GM18907 (cell line): ENCODE data around the gene NPTXR.

Experiments
- ATAC-seq: cut with Tn5 transposase; IDR thresholded peaks from one replicate; pipeline ENCODE4 v1.9.1; 2021; ENCODE audit warnings: mild to moderate bottlenecking, moderate library complexity; ENCODE audit not compliant: unreplicated experiment

NPTXR gene

DNA sequence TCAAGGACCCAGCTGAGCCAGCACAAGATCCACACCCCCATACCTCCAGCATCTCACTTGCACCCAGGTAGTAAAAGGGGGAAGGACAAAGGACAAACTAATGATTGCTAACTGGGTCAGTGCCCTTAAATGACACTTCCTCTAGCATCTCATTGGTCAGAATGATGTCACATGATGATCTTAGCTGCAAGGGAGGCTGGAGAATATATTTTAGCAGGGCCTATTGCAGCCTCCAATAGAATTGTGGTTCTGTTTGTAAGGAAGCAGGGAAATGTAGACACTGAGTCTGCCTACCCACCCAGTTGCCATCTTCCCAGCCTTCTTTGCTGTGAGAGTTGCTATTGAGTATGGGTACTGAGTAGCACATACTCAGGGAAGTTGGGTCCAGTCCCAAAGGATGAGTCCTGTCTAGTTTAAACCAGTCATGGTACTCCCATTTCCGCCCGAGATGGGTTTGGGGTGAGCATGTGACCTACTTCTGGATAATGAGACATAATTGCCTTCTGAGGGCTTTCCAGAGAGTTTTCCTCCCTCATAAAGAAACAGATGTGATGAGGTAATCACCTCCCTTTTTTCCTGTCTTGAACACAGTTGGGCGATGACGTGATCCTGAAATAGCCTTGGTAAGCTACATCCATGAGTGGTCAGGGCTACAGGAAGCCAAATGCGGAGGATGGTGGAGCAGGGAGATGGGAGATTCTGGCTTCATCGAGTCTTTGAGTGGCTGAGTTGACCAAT lies 44.4 kb downstream of the NPTXR start:
- no peak for ATAC-seq

DNA sequence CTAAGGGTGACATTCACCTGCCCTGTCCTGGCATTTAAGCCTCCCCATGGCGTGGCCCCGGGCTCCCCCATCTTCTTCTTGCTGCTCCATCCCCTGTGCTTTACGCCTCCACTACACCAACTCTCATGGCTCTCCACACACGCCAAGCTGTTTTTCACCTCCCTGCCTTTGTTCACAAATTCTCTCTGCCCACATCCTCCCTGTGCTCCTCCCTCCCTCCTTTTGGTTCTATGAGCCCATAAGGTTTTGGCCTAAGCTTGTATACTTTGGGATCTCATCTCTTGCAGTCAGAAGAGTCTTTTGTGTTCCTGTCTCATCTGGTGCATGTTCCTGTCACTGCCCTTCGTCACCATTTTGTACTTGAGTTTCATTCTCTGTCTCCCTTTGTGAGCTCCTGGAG lies 45.3 kb downstream of the NPTXR start:
- ATAC-seq: no peak

DNA sequence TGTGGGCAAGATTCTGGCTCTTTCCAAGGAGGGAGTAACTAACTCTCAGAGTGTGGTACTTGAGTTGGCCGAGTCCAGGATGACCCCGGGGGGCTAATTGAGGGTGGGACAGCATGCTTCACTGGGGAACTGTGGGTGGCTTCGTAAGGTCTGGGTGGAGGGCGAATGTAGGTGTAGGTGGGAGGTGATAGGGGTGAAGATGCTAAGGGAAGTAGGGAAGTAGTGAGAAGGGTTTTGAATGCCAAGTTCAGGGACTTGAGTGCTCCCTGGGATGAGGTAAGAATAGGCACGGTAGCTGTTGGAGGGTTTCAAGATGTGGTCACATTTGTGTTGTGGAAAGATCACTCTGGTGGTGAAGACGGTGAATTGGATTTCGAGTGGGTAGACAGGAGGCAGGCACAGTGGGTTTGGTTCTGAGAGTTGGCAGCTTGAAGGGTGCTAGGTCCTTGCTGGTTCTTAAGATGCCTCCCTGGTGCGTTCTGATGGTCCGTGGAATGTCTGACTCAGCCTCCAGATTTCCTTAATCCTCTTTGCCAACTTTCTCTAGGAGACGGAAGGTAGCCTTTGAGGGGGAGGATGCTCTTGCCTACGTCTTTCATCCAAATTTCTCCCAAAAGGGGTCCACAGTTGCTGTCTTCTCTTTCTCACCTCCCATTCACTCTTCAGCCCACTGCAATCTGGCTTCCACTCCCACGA lies 47.4 kb downstream of the NPTXR start:
- ATAC-seq: no peak

DNA sequence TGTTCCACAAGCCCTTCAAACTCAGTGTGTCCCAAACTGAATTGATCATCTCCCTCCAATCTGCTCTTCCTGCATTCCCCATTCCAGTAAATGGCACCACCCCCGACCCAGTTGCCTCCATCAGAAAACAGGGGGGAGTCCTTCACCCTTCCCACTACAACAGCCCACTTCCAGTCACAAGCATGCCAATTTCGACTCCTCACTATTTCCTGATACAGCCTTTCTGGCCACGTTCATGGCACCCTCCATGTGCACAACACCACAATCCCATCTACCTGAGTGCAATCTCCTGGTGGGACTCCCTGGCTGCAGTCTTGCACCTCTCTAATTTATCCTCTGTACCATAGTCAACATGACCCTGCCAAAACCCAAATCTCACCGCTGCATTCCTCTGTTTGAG lies 48.3 kb downstream of the NPTXR start:
- ATAC-seq: no peak

DNA sequence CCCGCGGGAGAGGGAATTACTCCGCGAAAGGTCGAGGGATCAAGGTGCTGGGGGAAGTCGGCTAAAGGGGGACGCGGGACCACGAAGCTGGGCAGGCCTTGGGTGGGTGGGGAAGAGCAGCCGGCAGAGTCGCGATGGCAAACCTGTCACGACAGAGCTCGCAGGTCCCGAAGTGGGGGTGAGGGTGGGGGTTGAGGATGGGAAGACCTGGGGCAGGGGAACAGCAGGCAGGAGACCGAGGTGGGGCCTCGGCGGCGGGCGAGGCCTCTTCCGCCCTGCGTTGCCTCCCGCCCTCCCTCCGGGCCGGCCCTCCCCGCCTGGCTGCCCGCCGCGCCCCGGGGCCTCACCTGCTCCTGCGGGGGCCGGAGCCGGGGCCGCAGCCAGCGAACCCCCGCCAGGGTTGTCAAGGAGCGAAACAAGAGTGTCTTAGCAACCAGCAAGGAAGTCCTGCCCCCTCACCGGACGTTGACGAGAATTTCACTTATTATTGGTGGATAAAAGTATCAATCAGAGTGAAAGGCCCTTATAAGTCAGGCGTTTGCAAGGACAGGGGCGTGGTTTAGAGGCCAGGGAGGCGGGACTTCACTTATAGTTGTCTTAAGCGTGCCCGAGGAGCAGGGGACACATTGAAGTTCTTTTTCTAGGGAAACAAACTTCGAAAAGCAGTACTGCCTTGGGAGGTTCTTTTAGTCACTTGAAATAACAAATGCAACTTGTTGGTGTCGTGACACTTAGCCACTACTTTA lies 49.9 kb downstream of the NPTXR start, which contains the start of gene DNAL4:
TSS of gene DNAL4 (minus strand) at position 423 of the 746 bp plus-strand sequence. CDS start 11,412 bp downstream, outside the sequence.
- ATAC-seq: peak; percentile 96

DNA sequence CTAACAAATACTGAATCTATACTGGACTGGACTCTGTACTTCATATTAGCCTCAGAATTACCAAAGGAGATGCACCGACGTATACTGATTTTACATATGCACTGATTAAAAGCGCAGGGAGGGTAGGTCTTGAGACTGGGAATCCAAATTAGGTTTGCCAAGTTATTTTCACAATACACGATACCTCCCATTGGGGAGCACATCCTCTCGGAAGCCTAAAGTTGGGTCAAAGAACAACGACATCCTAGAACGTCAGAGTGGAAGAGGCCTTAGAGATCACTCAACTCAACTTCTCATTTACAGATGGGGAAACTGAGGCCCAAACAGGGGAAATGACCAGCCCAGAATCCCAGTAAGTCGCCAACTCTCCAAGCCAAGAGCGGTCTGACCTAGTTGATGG lies 50.5 kb downstream of the NPTXR start:
- no peak for ATAC-seq

DNA sequence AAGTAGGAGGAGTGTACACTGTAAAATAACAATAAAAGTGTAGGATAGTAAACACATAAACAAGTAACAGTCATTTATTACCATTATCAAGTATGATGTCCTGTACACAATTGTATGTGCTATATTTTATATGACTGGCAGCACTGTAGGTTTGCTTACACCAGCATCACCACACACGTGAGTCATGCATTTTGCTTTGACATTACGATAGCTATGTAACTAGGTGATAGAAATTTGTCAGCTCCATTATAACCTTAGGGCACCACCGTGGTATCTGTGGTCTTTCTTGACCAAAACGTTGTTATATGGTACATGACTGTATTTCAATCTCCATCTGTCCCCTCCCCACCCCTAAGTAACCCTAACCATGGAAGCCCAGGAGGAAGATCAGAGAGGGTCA lies 51.0 kb downstream of the NPTXR start:
- no peak for ATAC-seq

DNA sequence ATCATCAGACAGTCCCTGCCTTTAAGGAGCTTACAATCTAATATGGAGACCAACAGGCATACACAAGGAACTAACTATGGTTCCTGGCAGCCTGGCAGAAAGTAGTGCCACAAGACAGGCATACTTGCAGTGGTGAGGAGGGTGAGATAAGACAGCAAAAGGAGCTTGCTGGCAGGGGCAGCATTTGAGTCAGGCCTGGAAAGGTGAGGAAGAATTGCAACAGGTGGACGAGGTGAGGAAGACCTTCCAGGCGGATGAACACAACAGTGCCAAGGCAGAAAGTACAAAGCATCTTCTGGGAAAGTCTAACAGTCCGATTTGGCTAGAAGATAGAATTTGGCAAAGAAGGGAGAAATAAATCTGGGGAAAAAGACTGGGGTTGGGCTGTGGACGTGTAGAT lies 54.2 kb downstream of the NPTXR start:
- no peak for ATAC-seq

DNA sequence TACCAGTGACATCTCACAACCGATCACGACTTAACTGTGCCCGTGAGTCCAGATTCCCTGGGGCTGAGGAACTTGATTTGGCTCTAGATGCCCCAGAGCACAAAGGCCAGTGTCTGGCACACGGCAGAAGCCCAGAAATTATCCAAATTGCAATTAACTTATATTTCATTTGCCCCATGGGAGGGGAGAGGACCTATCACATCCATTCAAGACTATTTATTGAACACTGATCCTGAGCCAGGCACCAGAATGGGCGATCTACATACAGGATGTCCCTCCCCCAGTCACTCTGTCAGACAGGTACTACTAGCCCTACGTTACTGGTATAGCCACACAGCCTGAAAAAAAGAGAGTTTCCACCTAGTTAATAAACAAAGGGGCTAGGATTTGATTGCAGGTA lies 55.0 kb downstream of the NPTXR start:
- ATAC-seq: no peak

DNA sequence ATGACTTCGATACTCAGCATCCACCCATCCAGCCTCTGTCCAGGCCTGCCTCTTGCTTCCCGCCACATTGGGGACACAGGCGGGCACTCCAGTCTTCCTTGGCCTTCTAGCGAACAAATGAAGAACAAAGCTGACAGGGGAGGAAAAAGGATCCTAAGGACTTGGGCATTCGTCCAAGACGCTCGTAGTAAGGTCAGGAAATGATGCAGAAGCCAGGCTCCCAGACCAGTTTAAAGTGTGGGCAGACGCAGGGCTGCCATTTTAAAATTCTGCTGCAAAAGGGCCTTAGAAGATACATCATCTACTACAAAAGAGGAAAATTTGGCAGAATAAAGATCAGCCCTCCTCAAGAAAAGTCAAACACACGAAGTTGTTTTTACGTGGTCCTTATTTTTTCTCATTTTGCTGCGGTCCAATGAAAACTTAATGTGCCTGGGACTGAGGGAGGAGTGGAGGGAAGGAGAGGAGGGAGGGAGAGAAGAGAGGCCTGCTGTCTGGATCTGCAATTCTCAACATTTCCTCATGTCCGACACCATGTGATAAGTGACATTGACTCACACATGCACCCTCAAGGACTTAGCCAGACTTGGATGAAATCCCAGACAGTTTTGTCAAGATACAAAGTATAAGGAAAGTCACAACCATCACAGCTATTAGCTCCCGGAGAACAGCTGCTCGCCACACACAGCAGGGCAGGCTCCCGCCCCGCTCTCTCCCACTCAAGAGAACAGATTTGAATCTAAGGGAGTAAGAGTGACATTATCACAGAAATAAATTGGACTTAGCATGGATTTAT lies 55.6 kb downstream of the NPTXR start:
- ATAC-seq: no peak

DNA sequence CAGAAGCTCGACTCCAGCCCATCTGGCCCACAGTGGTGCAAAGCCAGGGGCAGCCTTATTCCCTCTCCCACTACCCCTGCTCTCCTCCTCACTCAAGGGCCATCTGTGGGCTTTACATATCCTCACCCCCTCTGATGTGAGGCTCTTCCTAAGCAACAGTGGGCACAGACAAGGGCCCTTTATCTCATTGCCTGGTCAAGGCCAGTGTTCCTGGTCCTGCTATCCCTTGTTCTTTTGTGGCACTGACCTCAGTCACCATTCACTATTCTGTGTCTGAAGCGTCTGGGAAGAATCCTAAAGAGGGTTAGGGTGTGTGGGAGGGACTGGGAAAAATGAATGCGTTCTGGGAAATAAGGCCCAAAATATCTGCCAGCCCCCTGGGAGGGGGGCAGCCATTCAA lies 57.2 kb downstream of the NPTXR start:
- ATAC-seq: no peak

DNA sequence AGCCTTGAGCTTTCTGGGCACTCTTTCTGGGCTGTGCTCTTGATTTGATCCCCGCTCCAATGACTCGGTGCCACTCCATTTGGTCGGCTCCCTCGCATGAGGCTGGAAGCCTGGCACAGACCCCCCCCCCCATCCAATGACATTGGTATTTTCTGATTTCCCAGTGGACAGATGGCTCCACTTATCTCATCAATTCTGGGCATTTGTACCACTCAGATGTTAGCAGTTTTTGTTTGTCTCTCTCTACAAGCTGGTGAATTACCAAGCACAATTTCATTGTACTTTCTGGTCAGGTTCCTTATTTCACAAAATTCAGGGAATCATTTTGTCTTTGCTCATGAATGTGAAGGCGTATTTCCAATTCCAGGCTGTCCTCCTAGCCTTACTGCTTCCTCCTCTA lies 59.0 kb downstream of the NPTXR start:
- no peak for ATAC-seq

DNA sequence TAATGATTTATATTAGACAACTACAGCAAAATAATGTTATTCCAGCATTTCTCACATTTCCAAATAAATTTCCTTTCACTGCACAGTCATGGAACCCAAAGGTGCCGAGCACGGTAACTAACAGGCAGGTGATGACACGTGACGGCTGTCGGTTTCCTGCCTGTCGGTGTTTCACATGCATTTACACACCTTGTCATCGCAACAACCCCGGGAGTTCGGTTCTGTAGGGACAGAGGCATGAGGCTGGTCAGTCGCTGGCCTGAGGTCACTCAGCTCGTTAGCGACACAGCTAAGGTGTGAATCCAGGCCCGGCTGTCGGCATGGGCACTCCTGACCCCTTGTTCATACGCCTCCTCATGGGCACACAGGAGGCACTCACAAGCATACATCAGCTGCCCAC lies 59.8 kb downstream of the NPTXR start:
- ATAC-seq: no peak

DNA sequence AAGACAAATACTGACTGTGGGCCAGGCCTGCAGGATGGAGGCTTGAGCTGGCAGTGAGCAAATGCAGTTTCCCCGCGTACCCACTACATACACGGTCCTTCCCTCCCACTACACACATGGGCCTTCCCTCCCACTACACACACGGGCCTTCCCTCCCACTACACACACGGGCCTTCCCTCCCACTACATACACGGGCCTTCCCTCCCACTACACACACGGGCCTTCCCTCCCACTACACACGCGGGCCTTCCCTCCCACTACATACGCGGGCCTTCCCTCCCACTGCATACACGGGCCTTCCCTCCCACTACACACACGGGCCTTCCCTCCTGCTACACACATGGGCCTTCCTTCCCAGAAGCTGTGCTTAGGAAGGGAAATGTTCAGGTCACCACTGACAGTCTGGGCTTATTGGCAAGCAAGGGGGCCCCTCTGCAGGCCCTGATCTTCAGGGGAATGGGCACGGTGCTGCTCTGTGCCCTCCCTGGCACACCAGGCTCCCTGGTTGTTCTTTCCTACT lies 60.7 kb downstream of the NPTXR start:
- ATAC-seq: no peak

DNA sequence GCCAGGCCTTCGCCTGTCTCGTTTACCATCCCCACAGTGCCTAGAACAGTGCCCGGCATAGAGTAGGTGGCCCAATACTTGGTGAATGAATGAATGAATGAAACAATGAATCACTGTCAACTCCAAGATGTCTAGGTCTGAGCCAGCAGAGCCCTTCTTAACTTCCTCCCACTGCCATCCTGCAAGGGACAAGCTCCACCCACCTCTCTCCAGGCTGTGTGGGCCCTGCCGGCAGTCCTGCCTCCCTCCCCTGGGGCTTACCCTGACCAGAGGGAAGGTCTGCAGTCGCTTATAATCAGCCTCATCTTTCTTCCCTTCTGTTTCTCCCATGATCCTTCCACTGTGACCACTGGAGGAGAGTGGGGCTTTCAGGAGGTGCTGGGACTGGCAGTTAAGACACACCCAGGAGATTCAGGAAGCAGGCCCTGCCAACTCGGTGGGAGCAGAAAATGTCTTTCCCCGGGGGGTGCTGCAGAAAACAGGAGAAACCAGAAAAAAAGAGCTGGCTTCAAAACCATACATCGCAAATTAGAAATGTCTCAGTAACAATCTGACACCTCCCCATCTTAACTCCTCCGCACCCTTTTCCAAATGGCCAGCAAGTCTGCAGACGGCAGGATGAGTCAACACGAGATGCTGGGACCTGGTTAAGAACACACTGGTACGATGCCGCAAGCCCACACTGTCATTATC lies 61.3 kb downstream of the NPTXR start:
- ATAC-seq: no peak

DNA sequence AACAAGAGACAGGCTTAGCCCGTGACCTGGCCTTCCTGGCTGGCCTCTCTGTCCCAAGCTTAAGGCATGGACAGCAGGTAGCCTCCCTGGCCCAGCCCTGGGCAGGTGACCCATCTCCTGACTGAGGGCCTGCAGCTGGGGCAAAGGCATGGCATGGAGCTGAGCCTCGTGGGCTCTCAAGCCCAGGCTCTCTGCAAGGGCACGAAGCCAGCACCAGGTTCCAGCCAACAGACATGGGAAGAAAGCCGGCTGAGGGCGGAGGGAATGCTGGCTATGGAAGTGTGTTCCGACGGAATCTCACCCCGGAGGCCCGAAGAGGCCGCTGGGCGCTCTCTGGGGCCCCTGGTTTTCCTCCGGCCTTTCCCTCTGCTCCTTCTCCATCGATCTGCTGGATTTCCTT lies 62.8 kb downstream of the NPTXR start:
- ATAC-seq: no peak

DNA sequence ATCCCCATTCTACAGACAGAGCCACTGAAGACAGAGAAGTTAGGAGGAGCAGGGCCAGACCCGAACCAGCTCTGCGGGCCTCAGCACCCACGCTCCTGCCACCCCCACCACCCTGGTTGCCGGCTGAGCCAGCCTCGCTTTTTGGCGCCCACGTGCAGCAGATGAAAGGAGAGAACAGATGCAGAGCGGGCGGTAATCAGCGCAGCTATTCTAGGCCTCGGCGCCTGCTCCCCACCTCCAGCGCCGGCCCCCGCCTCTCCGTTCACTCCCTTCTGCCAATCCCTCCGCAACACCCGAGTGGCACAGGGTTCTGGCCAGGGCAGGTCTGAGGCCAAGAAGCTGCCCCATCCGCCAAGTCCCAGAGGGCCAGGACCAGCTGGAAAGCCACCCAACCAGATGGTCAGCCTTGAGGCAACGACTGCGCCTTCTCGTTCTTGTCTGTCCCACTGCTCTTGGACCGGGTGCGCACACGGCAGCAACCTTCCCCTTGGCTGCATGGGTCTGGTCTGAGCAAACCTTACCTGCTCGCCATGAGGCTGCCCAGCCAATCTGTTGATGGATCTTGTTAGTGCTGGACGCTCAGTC lies 66.6 kb downstream of the NPTXR start:
- ATAC-seq: no peak

DNA sequence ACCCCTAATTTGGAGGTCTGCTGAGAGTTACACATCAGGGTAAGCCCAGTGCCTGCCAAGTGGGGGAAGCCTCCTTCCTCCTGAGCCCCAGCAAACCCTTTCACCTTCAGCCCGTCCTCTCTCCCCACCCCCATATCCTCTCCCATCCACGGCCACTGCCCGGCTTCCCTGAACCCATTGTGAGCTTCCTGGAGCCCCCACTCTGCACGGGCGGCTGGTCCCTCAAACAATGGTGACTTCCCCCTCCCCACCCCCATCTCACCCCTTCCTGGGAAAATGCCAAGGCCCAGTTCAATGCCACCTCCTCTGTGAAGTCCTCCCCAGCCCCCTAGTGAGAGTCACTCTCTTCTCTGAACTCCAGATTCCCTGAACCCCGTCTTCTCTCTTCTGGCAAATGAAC lies 67.7 kb downstream of the NPTXR start:
- ATAC-seq: no peak

DNA sequence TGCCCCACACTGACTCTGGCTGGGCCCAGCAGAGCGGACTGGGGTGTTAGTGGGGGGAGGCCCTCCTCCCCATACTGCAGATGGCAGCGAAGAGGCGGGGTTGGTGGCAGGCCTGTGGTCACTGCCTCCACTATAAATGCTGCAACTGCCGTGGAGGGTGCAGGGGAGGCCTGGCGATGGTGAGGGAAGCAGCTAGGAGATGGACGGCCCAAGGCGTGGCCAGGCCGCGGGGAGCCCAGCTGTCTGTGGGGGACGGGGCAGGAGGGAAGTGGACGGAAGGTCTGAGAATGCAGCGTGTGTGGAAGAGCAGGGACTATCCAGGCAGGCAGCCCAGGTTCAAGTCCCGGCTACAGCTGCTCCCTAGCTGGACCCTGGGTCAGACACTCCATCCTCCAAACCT lies 68.2 kb downstream of the NPTXR start:
- no peak for ATAC-seq
